GM18517 (cell line): Measurements from ENCODE around the gene DCDC2.
A peak's percentile ranks its signal among the peaks of the same experiment; 100 is the strongest.
"Not testable (repeated sequence)": the region's sequence is repeated elsewhere in the genome, so short reads cannot be mapped to it uniquely, and the experiment has no call there.

Experiments
- ATAC-seq: cut with Tn5 transposase; IDR thresholded peaks from one replicate; pipeline ENCODE4 v1.9.1; 2021; ENCODE audit warnings: mild to moderate bottlenecking, moderate library complexity; ENCODE audit not compliant: unreplicated experiment

DCDC2 gene

GRCh38 chr6:24357336-24358218 is at the start of gene DCDC2:
TSS of gene DCDC2 (minus strand) at chr6:24358059. CDS start at chr6:24357750, 309 bp downstream.
- no peak for ATAC-seq

GRCh38 chr6:24405262-24405661 is 47.4 kb upstream of the DCDC2 start:
- ATAC-seq = no peak

- no peak for ATAC-seq
Observed at GRCh38 chr6:24403501-24403824, 45.6 kb upstream of the DCDC2 start.

DNA sequence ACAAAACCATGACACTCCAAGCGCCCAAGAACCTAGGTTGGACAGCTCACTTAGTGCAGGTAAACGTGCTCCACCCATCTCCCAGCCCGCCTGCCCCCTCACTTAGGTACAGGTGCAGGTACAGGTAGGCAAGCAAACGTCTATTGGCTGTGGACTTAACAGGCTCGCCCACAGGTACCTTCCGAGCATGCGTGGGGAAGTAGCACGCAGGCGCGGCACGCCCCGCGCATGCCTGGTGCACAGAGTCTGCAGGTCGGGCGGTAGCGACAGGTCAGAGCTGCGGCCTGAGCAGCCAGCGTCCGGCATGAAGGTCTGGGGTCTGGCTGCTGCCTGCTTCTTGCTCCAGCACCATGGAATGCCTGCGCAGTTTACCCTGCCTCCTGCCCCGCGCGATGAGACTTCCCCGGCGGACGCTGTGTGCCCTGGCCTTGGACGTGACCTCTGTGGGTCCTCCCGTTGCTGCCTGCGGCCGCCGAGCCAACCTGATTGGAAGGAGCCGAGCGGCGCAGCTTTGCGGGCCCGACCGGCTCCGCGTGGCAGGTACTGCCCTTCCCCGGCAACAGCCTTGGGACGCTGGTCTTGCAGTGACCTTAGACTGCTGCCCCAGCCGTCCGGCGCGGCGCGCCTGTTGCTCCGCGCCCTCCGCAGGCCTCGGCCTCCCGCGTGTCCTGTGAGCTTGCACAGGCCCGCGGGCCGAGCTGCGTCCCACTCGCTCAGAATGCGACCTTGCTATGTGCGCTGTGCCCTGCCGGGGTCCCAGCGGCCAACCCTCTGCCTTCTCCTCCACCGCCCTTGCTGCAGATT is 45.0 kb upstream of the DCDC2 start, which contains the start of gene MRS2:
MRS2 (plus strand) TSS at position 240 of the 804 bp plus-strand sequence; CDS start at position 351, 111 bp downstream.
- ATAC-seq = peak; percentile 87

GRCh38 chr6:24401458-24401857 is 43.6 kb upstream of the DCDC2 start:
- ATAC-seq = no peak

GRCh38 chr6:24400045-24401039 is 42.5 kb upstream of the DCDC2 start:
- not testable (repeated sequence) for ATAC-seq

DNA sequence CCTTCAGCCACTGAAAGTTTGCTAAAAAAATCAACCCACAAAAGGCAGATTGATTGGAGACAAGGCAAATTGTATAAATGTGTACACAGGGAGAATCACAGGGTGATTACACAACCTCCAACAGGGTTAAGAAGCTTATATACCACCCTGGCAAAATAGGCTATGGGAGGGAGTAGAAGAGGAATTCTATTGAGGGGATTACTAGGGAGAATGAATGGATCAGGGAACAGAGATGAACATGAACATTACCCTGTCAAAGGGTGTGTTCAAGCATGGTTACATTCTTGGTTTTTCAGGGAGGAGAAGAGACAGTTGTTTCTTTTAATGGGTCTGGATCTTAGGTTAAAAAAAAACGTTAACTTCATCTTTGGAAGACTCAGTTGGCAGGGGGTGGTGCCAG is 39.8 kb upstream of the DCDC2 start:
- ATAC-seq = no peak

DNA sequence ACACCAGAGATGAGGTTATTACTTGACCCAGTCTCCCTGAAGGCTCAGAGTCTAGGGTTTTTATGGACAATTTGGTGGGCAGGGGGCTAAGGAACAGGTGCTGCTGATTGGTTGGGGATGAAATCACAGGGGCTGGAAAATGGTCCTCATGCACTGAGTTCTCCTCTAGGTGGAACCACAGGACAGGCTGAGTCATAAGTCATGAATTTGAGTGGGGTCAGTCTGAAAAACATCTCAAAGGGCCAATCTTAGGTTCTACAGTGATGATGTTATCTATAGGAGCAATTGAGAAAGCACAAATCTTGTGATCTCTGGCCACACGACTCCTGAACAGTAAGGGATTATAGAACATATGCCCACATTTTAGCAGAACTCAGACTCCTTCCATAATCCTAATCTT is 39.0 kb upstream of the DCDC2 start:
- no peak for ATAC-seq

- ATAC-seq = no peak
Observed at GRCh38 chr6:24394780-24395437, 37.0 kb upstream of the DCDC2 start.

GRCh38 chr6:24394061-24394779 is 36.4 kb upstream of the DCDC2 start:
- ATAC-seq = no peak

DNA sequence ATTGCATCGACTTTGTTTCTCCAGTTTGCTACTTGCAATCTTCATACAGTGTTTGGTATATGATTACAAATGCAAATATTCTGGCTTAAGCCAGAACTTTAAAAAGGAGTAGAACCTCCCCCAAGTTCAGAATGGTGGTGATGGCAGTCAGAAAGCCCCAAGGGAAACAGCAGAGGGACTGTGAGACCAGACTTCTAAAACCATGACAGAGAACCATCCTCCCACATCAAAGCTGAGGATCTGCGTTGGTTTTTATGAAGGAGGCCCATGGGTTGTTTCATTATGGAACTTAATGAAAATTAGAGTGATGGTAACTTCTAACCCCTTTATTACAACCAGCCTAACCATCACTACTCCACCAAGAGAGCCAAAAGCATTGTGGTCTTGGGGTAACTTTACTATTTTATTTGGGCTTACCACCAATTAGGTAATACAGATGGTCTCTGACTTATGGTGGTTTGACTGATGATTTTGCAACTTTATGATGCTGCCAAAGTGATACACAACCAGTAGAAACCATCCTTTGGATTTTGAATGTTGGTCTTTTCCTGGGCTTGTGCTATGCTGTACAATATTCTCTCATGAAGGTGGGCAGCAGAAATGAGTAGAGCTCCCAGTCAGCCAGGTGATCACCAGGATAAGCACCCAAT is 34.0 kb upstream of the DCDC2 start:
- peak; percentile 76 for ATAC-seq

- ATAC-seq = no peak
Observed at GRCh38 chr6:24391208-24391607, 33.3 kb upstream of the DCDC2 start.

DNA sequence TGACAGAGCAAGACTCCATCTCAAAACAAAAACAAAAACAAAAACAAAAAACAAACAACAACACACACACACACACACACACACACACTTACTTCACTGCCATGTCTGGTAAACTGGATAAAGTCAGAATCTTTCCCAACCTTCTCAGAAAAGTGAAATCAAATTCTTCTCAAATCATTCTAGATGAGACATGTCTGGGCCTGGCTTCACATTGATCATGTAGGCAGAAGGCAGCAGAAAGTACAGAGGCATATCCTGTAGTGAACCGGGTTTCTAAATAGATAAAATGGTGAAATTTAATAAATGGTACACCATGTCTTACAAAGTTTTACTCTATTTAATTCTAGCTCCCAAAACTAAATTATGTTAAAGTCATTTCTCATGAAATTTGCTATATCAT is 30.0 kb upstream of the DCDC2 start:
- ATAC-seq = no peak

GRCh38 chr6:24385536-24386269 is 27.8 kb upstream of the DCDC2 start:
- ATAC-seq = no peak

DNA sequence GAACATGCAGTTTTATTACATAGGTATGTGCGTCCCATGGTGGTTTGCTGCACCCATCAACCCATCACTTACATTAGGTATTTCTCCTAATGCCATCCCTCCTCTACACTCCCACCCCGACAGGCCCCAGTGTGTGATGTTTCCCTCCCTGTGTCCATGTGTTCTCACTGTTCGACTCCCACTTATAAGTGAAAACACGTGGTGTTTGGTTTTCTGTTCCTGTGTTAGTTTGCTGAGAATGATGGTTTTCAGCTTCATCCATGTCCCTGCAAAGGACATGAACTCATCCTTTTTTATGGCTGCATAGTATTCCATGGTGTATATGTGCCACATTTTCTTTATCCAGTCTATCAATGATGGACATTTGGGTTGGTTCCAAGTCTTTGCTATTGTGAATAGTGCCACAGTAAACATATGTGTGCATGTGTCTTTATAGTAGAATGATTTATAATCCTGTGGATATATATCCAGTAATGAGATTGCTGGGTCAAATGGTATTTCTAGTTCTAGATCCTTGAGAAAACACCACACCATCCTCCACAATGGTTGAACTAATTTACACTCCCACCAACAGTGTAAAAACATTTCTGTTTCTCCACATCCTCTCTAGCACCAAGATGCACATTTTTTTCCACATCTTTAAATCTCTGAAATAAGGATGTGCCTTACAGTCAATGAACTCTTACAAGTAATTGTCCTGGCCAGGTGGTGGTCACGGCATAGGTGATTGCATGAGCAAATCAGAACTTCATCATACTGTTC is 26.7 kb upstream of the DCDC2 start:
- not testable (repeated sequence) for ATAC-seq

GRCh38 chr6:24382891-24383494 is 25.1 kb upstream of the DCDC2 start:
- ATAC-seq = not testable (repeated sequence)

- no peak for ATAC-seq
Observed at GRCh38 chr6:24382220-24382540, 24.3 kb upstream of the DCDC2 start.
